ENCODE results near the gene ROR1. TPM values are rescaled to one million over a fixed set of nuclear protein-coding genes. Genes with fewer than 3 reads are reported as not detected.
"Not testable (repeated sequence)": the region's sequence is repeated elsewhere in the genome, so short reads cannot be mapped to it uniquely, and the experiment has no call there.

ROR1 gene
- total RNA-seq, 1 donor = 0.10 TPM

DNA sequence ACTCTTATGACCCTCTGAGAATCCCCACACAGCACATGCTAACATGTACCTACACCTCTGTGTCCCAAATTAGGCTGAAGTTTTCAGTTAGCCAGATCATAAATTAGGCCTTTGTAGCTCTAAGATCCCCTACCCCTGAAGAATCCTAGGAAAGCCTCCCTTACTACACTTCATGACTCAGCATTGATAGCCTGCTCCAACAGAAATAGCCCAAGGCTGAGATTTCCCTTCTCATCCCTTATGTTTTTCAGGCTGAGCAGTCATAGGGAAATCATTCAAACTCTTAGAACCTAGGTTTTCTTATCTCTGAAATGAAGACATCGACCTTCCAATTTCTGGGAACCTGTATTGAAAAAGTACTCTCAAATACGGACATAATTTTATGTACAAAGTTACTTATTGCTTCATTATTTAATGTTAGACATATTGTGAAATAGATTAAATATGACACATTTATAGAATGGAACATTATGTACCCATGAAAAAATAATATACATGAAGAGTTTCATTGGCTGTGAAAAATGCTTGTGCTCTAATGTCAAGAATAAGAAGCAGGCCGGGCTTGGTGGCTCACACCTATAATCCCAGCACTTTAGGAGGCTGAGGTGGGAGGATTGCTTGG, 307.2 kb downstream of the ROR1 start:
- Histone ChIP-seq H3K4me1 (ENCODE audit: insufficient read depth, low read length) (no peaks in the 10 kb centered on the region), H3K9me3 (ENCODE audit: low read depth, low read length) (no peaks in the 10 kb centered on the region), H3K4me3 (ENCODE audit: low read length) (no peak overlapping the region), H3K27me3 (ENCODE audit: insufficient read depth, low read length) (no peaks in the 10 kb centered on the region)

DNA sequence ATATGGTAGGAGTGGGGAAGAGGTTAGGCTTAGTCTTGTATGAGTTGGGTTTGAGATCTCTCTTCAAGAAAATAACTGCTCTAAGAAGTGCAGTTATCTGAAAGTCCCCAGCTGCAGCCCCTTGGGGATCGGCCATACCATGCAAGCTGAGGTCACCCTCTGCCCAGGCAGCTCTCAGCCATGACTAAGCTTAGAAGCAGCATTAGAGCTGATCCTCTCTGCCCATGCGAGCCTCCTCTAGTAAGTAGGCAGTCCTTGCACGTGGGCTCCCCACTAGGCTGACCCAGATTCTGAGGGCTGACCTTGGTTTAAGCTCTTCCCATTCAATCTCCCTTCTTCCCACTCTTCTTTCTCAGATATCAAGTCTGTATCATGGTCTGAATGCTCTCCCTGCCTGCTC, 308.6 kb downstream of the ROR1 start:
- H3K4me3 ChIP-seq (ENCODE audit: low read length) = no peak overlapping the region
- no peaks in the 10 kb centered on the region for H3K9me3 ChIP-seq (ENCODE audit: low read depth, low read length)
- no peaks in the 10 kb centered on the region for H3K4me1 ChIP-seq (ENCODE audit: insufficient read depth, low read length)
- no peaks in the 10 kb centered on the region for H3K27me3 ChIP-seq (ENCODE audit: insufficient read depth, low read length)

DNA sequence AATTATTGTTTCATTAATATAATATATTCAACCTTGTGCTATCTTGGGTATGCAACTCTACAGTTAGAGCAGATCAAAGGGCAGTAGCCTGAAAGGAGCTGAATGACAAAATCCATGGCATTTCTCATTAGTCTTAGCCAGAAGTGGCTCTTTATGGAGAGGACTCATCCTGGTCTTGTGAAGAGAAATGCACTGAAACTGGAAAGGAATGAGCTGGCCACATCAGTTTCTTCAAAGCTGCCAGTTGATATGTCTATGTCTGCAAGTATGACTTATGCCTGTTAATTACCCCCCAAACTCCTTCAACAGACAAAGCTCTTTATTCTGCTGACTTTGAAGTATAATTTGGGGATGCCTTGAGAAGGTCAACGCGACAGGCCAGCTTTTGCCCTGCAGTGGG, 310.6 kb downstream of the ROR1 start:
- Histone ChIP-seq H3K4me3 (ENCODE audit: low read length) (no peak overlapping the region), H3K4me1 (ENCODE audit: insufficient read depth, low read length) (no peaks in the 10 kb centered on the region), H3K9me3 (ENCODE audit: low read depth, low read length) (no peaks in the 10 kb centered on the region), H3K27me3 (ENCODE audit: insufficient read depth, low read length) (no peaks in the 10 kb centered on the region)

DNA sequence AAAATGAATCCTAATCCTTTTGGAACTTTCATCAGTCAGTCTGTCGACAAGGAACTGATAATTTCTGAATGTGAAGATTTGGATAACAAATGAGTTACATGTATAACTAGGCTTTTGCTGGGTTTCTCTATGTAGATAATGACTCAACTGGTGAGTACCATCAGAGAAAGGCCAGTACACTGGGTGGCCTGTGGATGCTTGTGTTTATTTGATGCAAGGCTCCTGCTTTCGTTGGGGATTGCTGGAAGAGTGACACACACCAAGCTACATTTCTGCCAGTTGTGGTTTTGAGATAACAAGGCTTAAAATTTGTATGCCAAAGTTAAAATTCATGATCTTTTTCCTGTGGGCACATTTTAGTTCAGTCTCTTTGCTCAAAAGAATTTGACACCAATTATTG, 314.0 kb downstream of the ROR1 start:
- H3K4me1 ChIP-seq (ENCODE audit: insufficient read depth, low read length) = no peaks in the 10 kb centered on the region
- H3K9me3 ChIP-seq (ENCODE audit: low read depth, low read length) = no peaks in the 10 kb centered on the region
- H3K4me3 ChIP-seq (ENCODE audit: low read length) = no peak overlapping the region
- no peaks in the 10 kb centered on the region for H3K27me3 ChIP-seq (ENCODE audit: insufficient read depth, low read length)

DNA sequence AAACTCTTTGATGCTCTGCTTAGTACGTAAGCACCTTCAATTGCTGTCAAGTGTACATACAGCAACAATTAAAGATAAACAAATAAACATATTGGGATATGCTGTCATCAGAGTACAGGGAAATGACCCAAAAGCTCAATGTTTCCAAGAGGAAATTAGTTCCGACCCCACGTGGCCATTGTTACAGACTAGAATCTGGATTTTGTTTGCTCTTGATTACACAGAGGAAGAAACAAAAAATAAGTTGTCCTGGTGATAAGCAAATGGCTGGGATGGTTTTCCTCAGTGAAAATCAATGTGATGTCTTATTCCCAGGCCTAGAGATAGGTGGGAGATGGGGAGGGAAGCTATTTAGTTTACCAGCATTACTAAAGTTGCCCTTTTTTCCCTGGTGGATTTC, 316.6 kb downstream of the ROR1 start:
- Histone ChIP-seq H3K9me3 (ENCODE audit: low read depth, low read length) (no peaks in the 10 kb centered on the region), H3K27me3 (ENCODE audit: insufficient read depth, low read length) (no peaks in the 10 kb centered on the region), H3K4me3 (ENCODE audit: low read length) (no peak overlapping the region), H3K4me1 (ENCODE audit: insufficient read depth, low read length) (no peaks in the 10 kb centered on the region)

DNA sequence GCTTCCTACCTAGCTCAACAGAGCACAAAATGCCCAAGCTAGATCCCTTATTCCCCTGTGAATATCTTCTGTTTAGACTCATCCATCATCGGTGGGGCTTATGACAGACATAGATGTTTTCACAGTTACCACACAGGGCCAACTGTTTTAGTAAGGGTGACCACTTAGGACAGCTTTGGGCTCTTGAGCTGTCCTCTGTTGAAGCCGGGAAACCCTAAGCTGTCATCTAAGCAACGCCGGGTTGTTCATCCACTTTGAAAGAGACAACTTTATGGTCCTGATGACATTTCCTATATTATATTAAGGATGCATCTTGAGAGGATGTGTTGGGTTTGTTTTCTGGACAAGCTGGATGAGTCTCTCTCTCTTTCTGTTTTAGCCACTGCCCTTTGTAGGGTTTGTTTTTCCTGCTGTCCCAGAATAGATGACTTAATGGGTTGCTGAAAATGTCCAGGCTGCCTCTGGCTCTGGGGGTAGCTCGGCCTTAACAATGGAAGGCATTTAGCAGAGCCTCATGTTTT, 319.1 kb downstream of the ROR1 start:
- H3K27me3 ChIP-seq (ENCODE audit: insufficient read depth, low read length) = no peaks in the 10 kb centered on the region
- no peaks in the 10 kb centered on the region for H3K9me3 ChIP-seq (ENCODE audit: low read depth, low read length)
- H3K4me1 ChIP-seq (ENCODE audit: insufficient read depth, low read length) = no peaks in the 10 kb centered on the region
- no peak overlapping the region for H3K4me3 ChIP-seq (ENCODE audit: low read length)

DNA sequence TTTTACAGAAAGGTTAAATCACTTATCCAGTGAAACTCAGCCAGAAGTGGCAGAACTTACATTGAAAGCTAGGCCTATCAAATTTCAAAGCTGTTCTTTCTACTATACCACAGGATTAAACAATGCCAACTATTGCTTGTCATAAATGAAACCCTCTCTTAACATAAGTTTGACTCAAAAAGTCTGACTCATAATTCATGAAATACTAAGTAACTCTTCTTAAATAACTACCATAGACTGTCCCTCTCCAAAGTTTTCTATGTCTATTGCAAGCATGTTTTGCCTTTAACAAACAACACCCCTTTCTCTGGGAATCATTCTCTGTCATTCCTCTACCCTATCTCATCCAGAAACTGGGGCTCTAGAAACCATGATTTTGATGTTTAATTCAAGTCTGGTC, 320.1 kb downstream of the ROR1 start:
- Histone ChIP-seq H3K4me3 (ENCODE audit: low read length) (no peak overlapping the region), H3K27me3 (ENCODE audit: insufficient read depth, low read length) (no peaks in the 10 kb centered on the region), H3K9me3 (ENCODE audit: low read depth, low read length) (no peaks in the 10 kb centered on the region), H3K4me1 (ENCODE audit: insufficient read depth, low read length) (no peaks in the 10 kb centered on the region)

DNA sequence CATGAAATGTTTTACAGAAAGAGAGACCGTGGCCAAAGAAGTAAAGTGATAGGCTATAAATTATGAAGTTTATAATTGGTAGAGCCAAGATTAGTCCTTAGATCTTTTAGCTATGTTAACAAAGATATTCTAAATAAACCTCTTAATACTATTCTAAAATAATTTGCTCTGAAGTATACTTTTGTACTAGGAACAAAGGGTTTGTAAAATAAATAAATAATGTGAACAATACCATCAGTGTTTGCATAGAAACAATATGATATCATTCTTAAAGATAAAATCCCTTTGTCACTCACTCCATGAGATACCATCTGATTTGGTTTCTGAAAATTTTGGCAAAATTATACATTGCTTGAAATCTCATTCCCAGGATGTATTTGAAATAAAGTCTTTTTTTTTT, 322.0 kb downstream of the ROR1 start:
- Histone ChIP-seq H3K4me1 (ENCODE audit: insufficient read depth, low read length) (no peaks in the 10 kb centered on the region), H3K4me3 (ENCODE audit: low read length) (no peak overlapping the region), H3K9me3 (ENCODE audit: low read depth, low read length) (no peaks in the 10 kb centered on the region), H3K27me3 (ENCODE audit: insufficient read depth, low read length) (no peaks in the 10 kb centered on the region)

DNA sequence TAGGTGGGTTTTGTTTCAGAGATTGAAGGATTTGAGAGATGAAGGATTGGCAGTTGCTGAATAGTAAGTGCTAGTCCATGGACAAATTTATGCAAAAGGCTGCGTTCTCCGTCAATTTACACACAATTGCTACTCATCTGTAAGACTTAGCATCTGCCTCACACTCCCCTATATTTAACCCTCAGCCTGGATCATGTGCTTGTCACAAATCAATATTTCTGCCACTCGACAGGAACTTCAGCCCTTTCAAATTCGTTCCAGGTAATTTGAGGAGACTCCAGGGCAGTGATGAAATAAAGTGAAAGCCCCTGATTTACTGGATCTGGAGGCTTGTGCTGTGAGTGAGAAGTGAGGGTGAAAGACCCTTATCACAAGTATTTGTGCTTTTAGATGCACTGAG, 324.0 kb downstream of the ROR1 start:
- H3K27me3 ChIP-seq (ENCODE audit: insufficient read depth, low read length) = no peaks in the 10 kb centered on the region
- no peaks in the 10 kb centered on the region for H3K4me1 ChIP-seq (ENCODE audit: insufficient read depth, low read length)
- H3K4me3 ChIP-seq (ENCODE audit: low read length) = no peak overlapping the region
- no peaks in the 10 kb centered on the region for H3K9me3 ChIP-seq (ENCODE audit: low read depth, low read length)

DNA sequence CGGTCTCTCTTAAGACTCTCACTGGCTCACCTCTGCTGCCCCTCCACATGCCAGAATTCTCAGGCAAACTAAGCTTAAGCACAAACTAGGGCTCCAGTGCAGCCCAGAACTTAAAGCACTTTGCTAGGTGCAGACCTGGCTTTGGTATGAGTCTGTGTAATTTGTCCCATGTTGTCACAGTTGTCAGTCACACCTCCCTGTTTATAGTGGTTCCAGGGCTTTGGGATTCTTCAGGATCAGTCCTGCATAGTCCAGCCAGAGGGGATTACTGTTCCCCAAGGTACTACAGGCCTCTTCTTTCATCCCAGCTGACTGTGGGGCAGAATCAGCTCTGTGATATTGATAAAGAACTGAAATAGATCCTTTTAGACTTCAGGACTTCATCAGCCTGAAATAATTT, 324.6 kb downstream of the ROR1 start:
- H3K9me3 ChIP-seq (ENCODE audit: low read depth, low read length) = no peaks in the 10 kb centered on the region
- no peaks in the 10 kb centered on the region for H3K27me3 ChIP-seq (ENCODE audit: insufficient read depth, low read length)
- no peaks in the 10 kb centered on the region for H3K4me1 ChIP-seq (ENCODE audit: insufficient read depth, low read length)
- no peak overlapping the region for H3K4me3 ChIP-seq (ENCODE audit: low read length)

DNA sequence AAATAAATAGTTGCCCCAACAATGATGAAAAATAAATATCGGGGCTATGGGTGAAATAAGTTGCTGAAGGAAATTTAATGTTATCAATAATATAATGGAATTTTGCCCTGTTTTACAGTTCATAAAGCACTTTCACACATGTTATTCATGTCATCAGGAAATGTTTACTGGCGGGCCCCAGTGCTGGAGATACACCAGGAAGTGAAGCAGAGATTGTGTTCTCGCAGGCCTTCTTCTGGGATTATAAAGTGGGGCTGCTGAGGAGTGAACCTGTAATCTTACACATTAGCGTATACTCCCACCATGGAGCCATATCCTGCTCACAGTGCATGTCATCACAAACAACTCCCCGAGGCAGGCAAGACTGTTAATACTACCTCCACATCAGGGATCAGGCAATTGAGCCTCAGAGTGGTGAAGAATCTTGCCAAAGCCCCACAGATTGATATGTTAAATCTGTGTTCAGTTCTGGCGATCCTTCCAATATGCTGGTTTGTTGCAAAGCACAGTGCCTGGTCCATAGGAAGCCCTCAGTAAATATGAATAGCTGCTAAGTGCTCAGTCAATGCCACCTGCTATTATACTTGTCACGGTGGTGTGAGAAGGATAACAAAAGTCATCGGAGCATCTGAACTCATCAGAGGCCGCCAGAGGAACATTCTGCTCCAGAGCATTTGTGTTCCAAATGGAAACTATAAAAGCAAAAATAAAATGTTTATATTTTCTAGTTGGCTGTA, 325.2 kb downstream of the ROR1 start:
- Histone ChIP-seq H3K9me3 (ENCODE audit: low read depth, low read length) (no peaks in the 10 kb centered on the region), H3K4me1 (ENCODE audit: insufficient read depth, low read length) (no peaks in the 10 kb centered on the region), H3K4me3 (ENCODE audit: low read length) (no peak overlapping the region), H3K27me3 (ENCODE audit: insufficient read depth, low read length) (no peaks in the 10 kb centered on the region)

DNA sequence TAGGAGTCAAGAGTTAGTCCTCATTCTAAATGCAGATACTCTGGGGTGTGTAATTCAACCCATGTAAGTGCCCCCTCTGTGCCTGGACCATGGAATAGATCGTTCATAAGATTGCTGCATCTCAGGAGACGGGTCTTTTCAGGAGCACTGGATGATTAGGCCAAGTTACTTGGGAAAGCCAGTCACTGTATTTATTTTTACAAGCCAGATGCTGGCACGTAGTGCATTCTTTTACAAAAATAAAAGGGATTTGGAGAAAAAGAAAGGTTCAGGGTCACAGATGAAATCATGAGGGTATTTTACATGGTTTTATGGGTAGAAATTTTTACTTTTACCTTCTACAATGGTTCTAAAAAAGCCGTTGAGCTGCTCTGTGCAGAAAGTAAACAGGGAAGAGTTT, 327.0 kb downstream of the ROR1 start:
- Histone ChIP-seq H3K27me3 (ENCODE audit: insufficient read depth, low read length) (no peaks in the 10 kb centered on the region), H3K9me3 (ENCODE audit: low read depth, low read length) (no peaks in the 10 kb centered on the region), H3K4me1 (ENCODE audit: insufficient read depth, low read length) (no peaks in the 10 kb centered on the region), H3K4me3 (ENCODE audit: low read length) (no peak overlapping the region)

DNA sequence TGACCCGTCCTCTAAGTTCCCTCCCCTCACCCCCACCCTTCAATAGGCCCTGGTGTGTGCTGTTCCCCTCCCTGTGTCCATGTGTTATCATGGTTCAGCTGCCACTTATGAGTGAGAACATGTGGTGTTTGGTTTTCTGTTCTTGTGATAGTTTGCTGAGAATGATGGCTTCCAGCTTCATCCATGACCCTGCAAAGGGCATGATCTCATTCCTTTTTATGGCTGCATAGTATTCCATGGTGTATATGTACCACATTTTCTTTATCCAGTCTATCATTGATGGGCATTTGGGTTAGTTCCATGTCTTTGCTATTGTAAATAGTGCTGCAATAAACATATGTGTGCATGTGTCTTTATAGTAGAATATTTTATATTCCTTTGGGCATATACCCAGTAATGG, 330.8 kb downstream of the ROR1 start:
- not testable (repeated sequence) for H3K4me1 ChIP-seq (ENCODE audit: insufficient read depth, low read length); H3K9me3 ChIP-seq (ENCODE audit: low read depth, low read length); H3K4me3 ChIP-seq (ENCODE audit: low read length); H3K27me3 ChIP-seq (ENCODE audit: insufficient read depth, low read length)

DNA sequence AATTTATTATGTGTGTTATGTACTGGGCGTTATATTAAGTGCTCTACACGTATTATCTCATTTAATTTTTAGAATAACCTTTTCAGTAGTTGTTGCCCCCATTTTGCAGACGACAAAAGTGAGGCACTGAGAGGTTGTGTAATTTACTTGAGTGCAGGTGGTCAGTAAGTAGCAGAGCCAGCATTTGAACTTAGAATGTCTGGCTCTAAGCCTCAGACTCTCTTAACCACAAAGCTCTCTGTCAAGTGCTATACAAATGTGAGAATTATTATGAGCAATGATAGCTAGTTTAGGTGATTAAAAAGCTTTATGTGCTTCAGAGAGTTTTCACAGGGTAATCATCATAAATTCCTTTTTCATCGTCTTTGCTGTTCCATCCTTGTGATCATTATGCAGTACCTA, 333.3 kb downstream of the ROR1 start:
- Histone ChIP-seq H3K4me1 (ENCODE audit: insufficient read depth, low read length) (no peaks in the 10 kb centered on the region), H3K4me3 (ENCODE audit: low read length) (no peak overlapping the region), H3K9me3 (ENCODE audit: low read depth, low read length) (no peaks in the 10 kb centered on the region), H3K27me3 (ENCODE audit: insufficient read depth, low read length) (no peaks in the 10 kb centered on the region)

DNA sequence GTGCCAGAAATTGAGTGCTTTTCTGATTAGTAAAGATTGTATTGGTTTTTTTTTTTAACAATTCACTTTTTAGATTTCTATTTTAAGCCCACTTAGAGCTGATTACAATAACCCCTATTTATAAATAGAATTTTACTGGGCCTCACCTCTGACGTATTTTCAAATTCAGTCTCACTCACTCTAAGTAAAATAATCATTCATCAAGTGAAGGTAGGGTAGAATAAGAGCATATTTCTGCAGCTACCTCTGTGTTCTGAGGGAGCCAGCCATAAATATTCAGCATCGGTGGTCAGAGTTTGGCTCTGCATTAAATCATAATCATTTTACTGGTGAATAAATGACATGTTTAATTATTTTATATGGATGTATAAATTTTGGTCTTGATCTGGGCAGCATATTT, 333.8 kb downstream of the ROR1 start:
- Histone ChIP-seq H3K27me3 (ENCODE audit: insufficient read depth, low read length) (no peaks in the 10 kb centered on the region), H3K4me3 (ENCODE audit: low read length) (no peak overlapping the region), H3K9me3 (ENCODE audit: low read depth, low read length) (no peaks in the 10 kb centered on the region), H3K4me1 (ENCODE audit: insufficient read depth, low read length) (no peaks in the 10 kb centered on the region)

All from mononuclear cell (primary cell).